NCI-H1092 (cell line): Measurements from ENCODE around the gene INSYN2B.
"Not testable (repeated sequence)": the region's sequence is repeated elsewhere in the genome, so short reads cannot be mapped to it uniquely, and the experiment has no call there.

ENCODE experiments used
- DNase-seq: peaks from one replicate; lab custom pipeline; 2025; lab: John Stamatoyannopoulos, UW

The INSYN2B gene

GRCh38 chr5:169971780-169972179 is 8.5 kb downstream of the INSYN2B start:
- no peak for DNase-seq

- no peak for DNase-seq
Measured at GRCh38 chr5:169970911-169971765, 9.2 kb downstream of the INSYN2B start.

GRCh38 chr5:169970339-169970738 is 10.0 kb downstream of the INSYN2B start:
- DNase-seq, result no peak

GRCh38 chr5:169964246-169964645 is 16.0 kb downstream of the INSYN2B start:
- no peak for DNase-seq

GRCh38 chr5:169960659-169961058 is 19.6 kb downstream of the INSYN2B start:
- DNase-seq, result no peak

GRCh38 chr5:169958278-169958677 is 22.0 kb downstream of the INSYN2B start:
- DNase-seq, result no peak

GRCh38 chr5:169956756-169957155 is 23.5 kb downstream of the INSYN2B start:
- no peak for DNase-seq

- no peak for DNase-seq
Measured at GRCh38 chr5:169956126-169956525, 24.2 kb downstream of the INSYN2B start.

GRCh38 chr5:169954786-169955185 is 25.5 kb downstream of the INSYN2B start:
- DNase-seq, result peak; percentile 18

- not testable (repeated sequence) for DNase-seq
Measured at GRCh38 chr5:169953196-169953595, 27.1 kb downstream of the INSYN2B start.

- no peak for DNase-seq
Measured at GRCh38 chr5:169950333-169950732, 30.0 kb downstream of the INSYN2B start.

- DNase-seq, result no peak
Measured at GRCh38 chr5:169946743-169947295, 33.5 kb downstream of the INSYN2B start.

- peak; percentile 49 for DNase-seq
Measured at GRCh38 chr5:169945831-169946261, 34.4 kb downstream of the INSYN2B start.

GRCh38 chr5:169944922-169945680 is 35.2 kb downstream of the INSYN2B start:
- DNase-seq, result no peak

GRCh38 chr5:169944115-169944514 is 36.2 kb downstream of the INSYN2B start:
- no peak for DNase-seq

- DNase-seq, result no peak
Measured at GRCh38 chr5:169943026-169943425, 37.3 kb downstream of the INSYN2B start.

- no peak for DNase-seq
Measured at GRCh38 chr5:169942181-169942580, 38.1 kb downstream of the INSYN2B start.

GRCh38 chr5:169941542-169941941 is 38.8 kb downstream of the INSYN2B start:
- DNase-seq, result no peak

- no peak for DNase-seq
Measured at GRCh38 chr5:169939731-169940130, 40.6 kb downstream of the INSYN2B start.

GRCh38 chr5:169938439-169938838 is 41.9 kb downstream of the INSYN2B start:
- DNase-seq, result no peak

GRCh38 chr5:169935762-169936161 is 44.5 kb downstream of the INSYN2B start:
- DNase-seq, result no peak

- no peak for DNase-seq
Measured at GRCh38 chr5:169934990-169935389, 45.3 kb downstream of the INSYN2B start.

GRCh38 chr5:169933616-169934015 is 46.7 kb downstream of the INSYN2B start:
- DNase-seq, result no peak
